Retina (tissue), 1 donor: ENCODE measurements around the gene AMOT.
"Not testable (repeated sequence)": the region's sequence is repeated elsewhere in the genome, so short reads cannot be mapped to it uniquely, and the experiment has no call there.

Experiments used
- DNase-seq: peaks from one replicate; pipeline ENCODE4 v3.0.0-alpha.2; 2016

AMOT gene, protein sequence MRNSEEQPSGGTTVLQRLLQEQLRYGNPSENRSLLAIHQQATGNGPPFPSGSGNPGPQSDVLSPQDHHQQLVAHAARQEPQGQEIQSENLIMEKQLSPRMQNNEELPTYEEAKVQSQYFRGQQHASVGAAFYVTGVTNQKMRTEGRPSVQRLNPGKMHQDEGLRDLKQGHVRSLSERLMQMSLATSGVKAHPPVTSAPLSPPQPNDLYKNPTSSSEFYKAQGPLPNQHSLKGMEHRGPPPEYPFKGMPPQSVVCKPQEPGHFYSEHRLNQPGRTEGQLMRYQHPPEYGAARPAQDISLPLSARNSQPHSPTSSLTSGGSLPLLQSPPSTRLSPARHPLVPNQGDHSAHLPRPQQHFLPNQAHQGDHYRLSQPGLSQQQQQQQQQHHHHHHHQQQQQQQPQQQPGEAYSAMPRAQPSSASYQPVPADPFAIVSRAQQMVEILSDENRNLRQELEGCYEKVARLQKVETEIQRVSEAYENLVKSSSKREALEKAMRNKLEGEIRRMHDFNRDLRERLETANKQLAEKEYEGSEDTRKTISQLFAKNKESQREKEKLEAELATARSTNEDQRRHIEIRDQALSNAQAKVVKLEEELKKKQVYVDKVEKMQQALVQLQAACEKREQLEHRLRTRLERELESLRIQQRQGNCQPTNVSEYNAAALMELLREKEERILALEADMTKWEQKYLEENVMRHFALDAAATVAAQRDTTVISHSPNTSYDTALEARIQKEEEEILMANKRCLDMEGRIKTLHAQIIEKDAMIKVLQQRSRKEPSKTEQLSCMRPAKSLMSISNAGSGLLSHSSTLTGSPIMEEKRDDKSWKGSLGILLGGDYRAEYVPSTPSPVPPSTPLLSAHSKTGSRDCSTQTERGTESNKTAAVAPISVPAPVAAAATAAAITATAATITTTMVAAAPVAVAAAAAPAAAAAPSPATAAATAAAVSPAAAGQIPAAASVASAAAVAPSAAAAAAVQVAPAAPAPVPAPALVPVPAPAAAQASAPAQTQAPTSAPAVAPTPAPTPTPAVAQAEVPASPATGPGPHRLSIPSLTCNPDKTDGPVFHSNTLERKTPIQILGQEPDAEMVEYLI

DNA sequence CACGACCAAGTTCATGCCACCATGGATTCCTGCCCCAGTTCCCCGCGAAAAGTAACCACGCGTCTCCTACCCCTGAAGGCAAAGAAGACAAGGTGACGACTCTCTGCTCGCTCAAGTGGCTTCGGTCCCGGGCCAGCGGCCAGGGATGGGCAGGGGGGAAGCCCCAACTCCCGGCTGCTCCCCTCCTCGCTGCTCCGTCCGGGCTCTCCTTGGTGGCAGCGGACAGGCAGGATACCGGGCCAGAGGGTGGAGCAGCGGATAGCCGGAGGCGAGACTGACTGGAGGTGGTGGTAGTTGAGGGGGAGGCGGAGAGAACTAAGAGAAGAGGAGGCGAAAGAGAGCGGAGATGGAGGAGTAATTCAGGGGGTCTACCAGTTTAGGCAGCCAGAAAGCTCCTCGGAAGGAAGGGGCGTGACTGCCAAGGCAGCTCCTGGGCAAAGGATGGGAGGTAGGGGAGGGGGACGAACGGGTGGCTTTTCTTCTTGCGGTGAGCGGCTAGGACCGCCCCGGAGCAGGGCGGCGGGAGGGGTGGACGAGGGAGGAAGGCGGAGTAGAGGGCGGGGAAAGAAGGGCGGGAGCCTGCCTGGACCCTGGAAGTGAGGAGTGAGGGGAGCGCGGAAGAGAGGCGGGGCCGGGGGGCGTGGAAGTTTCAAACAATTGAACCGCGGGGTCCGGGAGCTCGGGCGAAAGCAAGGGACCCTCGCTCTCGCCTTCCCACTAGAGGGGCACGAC lies at the start of gene AMOT:
Gene AMOT, minus strand, starts transcription at position 450 of the 732 bp plus-strand sequence. CDS start 17,705 bp downstream, outside the sequence.
- DNase-seq = peak; percentile 89

GRCh38 chrX:112889400-112889799 lies 48.8 kb upstream of the AMOT start:
- DNase-seq = no peak

DNA sequence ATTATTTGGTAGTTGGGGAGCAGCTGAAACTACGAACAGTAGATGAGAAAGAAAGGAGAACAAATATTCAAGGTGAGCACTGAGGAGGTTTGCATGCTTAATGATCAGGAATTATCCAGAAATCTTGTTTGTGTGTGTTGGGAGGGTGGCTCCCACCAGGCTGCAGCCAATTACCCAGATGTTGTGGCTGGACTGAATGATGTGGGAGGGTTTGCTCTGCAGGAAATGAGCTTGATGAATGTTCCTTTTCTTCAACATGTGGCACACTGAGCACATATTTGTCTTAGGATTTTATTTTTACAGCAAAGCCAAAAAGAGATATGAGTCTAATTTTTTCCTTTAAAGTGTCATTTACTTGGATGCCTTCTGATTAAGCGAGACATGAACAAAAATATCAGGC lies 48.3 kb upstream of the AMOT start:
- no peak for DNase-seq

DNA sequence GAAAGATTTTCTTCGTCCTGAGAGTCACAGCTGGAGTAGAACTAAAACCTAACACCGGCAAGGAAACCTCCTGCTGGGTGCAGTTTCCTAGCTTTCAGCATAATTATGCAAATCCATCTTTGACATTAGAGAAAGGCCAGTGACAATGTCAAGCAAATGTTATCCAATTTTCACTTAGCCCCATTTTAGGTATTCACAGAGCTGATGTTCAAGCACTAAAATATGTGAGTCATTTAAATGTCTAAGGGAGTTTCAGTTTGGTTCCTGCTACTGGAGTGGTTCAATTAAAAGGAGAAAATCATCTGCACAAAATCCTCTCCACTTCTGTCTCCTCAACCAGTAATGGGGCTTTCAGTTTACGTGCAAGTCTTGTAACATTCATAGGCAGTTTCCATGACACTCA lies 37.1 kb upstream of the AMOT start:
- no peak for DNase-seq

DNA sequence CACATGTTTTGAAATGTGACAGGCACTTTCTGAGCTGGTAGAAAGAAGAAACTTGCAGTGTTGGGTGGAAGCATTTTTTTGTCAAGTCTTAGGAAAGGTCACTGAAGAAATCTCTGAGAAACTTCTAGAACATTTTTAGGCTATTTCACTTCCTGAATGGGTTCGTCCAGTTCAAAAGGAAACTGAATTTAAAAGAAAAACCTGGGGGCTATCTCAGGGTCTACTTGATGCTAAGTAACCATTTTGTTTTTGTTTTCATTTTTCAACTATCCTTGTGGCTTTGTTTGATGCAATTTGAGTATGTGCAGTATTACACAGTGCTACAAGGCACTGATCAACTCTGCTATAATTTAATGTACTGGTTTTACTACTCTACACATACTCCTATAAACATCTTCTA lies 34.0 kb upstream of the AMOT start:
- no peak for DNase-seq

- no peak for DNase-seq
Measured at GRCh38 chrX:112874175-112874574, 33.5 kb upstream of the AMOT start.

- no peak for DNase-seq
Measured at GRCh38 chrX:112868586-112868985, 28.0 kb upstream of the AMOT start.

GRCh38 chrX:112867570-112867969 lies 26.9 kb upstream of the AMOT start:
- no peak for DNase-seq

- no peak for DNase-seq
Measured at GRCh38 chrX:112866175-112866574, 25.5 kb upstream of the AMOT start.

DNA sequence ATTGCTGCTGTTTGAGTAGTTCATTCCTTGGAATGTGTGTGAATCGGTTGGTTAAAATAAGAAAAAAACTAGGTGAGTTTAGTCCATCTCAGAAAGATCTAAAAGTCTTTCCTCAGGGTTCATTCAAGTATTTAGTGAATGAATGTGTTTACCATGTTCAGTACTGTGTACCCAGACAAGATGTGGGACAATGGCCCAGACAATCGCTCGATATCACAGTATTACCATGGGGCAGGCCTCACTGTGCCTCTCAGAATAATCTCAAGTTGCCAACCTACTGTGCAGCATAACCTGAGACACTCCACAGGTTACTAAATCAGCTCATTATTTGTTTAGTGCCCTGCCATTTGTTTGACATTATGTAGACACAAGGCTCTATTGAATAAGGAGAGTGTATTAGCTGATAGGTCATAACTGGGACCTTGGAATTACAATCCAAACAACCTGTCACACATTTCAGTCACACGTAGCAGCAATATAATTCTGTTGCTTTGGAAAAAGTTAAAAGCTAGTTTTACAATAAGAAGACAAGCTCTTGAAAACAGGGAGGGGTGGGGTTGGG lies 24.9 kb upstream of the AMOT start:
- DNase-seq = no peak

DNA sequence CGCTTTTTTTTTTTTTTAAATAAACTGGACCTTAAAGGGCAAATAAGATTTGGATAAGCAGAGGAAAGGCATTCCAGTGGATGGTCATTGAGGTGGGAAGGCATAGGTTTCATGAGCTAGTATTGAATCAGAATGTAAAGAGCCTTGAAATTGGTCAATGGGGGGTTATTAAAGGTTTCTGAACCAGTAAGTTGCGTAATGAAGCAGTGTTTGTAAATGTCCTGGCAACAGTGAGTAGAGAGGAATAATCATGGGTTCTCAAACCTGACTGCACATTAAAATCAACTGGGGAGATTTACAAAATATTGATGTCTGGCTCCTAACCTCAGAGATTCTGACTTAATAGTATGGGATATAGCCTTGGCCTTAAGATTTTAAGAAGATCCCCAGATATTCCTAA lies 23.2 kb upstream of the AMOT start:
- no peak for DNase-seq

- no peak for DNase-seq
Measured at GRCh38 chrX:112857478-112857878, 16.8 kb upstream of the AMOT start.

- not testable (repeated sequence) for DNase-seq
Measured at GRCh38 chrX:112854901-112855300, 14.3 kb upstream of the AMOT start.

GRCh38 chrX:112852851-112853250 lies 12.2 kb upstream of the AMOT start:
- DNase-seq = no peak

GRCh38 chrX:112851806-112852205 lies 11.2 kb upstream of the AMOT start:
- DNase-seq = no peak

GRCh38 chrX:112851161-112851779 lies 10.6 kb upstream of the AMOT start:
- DNase-seq = no peak

DNA sequence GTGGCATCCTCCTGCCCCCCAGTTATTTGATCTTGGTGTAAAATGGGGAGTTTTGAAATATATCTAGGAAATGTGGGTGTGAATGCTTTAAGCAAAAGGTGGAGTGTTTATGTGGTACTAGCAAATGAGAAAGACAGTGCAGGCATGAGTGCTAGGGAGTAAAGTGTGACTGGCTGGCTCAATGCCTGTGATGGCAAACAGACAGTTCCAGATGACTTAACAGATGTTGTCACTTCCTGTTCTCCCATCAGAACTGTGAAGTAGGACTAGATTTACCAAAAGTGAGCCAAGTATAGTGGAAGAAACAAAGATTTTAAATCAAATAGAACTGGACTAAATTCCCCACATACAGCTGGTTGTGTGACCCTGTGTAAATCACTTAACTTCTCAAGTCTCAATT lies 8.4 kb upstream of the AMOT start:
- DNase-seq = no peak

DNA sequence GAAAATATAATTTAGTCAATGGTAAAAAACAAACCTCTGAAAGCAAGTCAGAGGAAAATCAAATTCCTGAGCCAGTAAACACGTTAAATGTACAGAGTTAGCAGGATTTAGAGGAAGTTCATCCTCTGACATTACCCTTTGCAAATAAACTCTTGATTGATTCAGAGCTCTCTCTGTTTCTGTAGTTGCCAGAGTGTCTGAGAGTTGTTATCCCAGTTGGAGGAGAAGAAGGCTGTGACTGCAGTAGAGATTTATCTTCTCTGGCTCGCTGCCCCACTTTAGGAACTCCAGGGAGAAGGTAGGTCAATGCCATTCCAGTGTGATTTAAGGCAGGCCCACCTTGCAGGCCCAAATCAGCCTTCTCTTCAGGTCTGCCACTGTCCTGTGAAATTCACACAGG lies 6.2 kb upstream of the AMOT start:
- no peak for DNase-seq

DNA sequence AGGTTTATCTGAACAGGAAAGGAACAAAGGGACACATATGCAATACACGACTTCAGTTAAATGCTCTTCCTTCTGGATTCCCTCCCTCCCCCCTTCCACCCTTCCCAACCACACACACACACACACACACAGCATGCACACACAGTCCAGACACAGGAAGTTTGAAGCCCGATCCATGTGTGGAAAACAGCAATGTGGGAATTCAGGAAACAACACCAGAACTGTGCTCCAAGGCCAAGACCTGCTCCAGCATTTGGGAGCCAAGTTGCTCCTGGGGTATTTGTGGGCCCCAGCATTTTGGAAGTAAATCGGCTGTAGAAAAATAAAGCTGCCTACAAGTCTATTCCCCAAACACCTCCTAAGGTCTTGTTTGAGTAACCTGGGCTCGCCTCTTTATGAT lies 5.6 kb upstream of the AMOT start:
- no peak for DNase-seq

DNA sequence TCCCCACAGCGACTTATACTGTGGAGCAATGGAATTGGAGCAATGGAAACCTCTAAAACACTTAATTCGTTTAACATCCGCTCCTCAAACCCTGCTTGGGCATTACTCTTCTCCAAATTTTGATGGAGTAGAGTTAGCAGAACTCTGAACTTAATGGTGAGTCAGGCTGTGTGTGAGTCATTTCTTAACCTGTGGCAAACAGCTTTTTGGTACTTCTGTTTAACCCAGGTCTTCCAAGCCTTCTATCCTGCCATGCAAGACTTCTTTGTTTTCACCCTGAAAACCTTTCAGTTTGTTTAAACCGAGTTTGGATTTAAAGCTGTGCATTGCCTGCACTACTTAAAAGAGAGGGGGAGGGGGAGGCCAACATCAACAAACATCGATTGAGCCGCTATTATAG lies 3.6 kb upstream of the AMOT start:
- no peak for DNase-seq

DNA sequence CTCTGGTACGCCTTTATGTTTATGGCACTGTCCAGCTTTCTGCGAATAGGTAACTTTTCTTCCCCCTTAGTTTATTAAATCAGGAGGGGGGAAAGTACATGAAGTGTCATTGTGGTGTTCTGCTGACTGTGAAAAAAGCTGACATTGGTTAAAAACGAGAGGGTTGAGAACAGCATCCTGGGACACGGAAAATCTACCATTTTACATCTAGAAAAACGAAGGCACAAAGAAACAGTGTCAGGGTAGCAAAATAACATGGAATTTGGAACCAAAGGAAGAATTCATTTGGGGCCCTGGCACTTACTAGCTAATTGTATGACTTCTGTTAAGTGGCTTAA lies 1.2 kb upstream of the AMOT start:
- no peak for DNase-seq

DNA sequence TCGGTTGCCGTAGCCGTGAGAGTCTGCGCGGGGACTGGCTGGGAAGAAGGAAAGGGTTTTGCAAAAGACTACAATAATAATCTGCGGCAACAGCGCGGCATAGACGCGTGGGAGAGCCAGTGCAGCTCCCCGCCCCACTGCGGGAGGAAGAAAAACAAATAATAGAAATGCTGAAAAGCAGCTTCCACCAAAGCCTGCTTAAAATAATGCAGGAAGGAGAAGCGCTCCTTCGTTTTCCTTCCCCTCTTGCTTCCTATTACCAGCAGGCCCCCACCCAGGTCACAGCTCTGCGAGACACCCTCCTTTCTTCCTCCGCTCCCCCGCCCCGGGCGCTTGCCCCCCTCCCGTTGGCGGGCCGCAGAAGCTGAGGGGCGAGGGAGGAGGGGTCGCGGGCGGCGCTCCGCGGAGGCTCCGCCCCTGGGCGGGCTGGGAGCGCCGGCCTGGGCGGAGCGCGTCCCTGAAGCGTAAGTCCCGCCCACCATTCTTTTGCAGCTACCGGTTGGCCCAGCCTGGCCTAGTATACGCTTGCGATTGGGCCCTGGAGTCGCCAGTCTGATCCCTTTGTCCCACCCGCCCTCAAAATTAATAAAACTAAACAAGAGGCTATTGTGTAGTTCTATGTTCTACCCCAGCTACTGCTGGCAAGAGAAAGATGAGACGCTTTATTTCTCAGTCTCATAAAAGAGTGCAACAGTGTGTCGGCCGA lies 636 bp upstream of the AMOT start:
- DNase-seq = peak; percentile 92
